GM18498 (cell line): ENCODE data around the gene WDR17.

Experiments used
- ATAC-seq: cut with Tn5 transposase; IDR thresholded peaks from one replicate; pipeline ENCODE4 v1.9.1; 2021; ENCODE audit warnings: mild to moderate bottlenecking, moderate library complexity; ENCODE audit not compliant: unreplicated experiment

WDR17 gene

DNA sequence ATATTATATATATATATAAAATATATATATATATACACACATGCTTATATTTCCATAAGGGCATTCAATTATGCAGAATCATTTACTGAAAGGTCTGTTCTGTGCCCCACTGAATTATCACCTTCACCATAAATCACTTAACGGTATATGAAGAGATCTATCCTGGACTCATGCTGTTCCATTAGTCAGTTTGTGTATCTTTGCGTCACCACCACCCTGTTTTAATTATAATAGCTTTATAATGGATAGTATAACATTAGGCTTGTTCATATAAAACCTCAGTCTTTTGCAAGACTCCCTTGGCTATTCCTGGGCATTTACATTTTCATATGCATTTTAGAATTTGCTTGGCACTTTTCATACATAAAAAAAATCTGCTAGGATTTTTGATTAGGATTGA is 19.1 kb downstream of the WDR17 start:
- no peak for ATAC-seq

DNA sequence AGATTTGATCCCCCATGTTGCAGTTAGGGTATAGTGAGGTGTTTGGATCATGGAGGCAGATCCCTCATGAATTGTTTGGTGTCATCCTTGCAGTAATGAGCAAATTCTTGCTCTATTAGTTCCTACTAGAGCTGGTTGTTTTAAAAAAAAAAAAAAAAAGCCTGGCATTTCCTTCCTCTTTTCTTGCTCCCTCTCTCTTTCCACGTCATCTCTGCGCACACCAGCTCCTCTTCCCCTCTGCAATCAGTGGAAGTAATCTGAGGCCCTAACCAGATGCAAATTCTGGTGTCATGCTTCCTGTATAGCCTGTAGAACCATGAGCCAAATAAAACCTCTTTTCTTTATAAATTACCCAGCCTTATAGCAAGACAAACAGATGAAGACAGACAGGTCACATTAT is 24.5 kb downstream of the WDR17 start:
- ATAC-seq = peak; percentile 78

DNA sequence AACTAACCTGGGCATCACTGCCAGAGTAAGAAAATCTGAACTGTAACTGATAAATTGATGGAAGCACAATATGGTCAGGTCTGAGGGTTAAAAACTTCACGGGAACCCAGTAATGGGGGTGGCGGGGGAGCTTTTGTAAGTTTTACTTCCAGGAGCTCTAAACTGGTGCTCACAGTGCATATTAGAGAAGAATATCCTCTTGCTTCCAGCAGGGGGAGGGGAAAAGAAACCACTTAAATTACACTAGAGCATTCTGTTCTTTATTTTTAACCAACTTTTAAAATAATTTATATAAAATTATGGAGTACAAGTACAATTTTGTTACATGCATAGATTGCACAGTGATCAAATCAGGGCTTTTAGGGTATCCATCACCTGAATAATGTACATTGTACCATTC is 33.7 kb downstream of the WDR17 start:
- ATAC-seq = no peak

DNA sequence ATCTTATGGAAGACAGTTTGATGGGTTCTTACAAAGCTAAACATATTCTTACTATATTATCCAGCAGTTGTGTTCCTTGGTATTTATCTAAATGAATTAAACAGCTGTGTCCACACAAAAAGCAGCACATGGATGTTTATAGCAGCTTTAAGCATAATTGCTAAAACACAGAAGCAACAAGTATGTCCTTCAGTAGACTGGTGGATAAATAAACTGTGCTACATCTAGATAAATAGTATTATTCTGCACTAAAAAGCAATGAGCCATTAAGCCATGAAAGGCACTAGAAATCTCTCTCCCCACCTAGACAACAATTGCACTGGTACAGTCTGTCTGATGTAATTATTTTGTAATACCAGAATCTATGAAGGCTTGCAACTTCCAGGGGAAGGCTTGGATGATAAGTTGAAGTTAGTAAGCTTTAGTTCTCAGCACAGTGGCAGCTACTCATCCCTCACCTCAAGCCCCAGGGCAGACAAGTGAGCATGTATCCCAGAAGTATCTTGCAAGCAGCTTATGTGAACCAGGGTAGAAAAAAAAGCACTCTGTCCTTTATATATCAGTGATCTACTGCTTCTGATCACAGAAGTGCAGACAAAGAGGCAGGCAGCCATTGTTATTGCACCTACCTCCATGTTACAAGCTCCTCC is 36.9 kb downstream of the WDR17 start:
- no peak for ATAC-seq

DNA sequence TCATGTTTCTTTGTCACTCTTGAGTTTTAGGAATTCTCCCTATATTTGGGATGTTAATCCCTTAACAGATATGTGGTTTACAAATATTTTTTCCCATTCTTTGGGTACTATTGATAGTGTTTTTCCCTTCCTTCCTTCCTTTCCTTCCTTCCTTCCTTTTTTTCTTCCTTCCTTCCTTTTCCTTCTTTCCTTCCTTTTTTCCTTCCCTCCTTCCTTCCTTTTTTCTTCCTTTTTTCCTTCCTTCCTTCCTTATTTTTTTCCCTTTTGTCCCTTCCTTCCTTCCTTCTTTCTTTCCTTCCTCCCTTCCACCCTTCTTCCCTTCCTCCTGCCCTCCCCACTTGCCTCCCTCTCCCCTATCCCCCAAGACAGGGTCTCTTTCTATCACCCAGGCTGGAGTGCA is 42.1 kb downstream of the WDR17 start:
- ATAC-seq = no peak

DNA sequence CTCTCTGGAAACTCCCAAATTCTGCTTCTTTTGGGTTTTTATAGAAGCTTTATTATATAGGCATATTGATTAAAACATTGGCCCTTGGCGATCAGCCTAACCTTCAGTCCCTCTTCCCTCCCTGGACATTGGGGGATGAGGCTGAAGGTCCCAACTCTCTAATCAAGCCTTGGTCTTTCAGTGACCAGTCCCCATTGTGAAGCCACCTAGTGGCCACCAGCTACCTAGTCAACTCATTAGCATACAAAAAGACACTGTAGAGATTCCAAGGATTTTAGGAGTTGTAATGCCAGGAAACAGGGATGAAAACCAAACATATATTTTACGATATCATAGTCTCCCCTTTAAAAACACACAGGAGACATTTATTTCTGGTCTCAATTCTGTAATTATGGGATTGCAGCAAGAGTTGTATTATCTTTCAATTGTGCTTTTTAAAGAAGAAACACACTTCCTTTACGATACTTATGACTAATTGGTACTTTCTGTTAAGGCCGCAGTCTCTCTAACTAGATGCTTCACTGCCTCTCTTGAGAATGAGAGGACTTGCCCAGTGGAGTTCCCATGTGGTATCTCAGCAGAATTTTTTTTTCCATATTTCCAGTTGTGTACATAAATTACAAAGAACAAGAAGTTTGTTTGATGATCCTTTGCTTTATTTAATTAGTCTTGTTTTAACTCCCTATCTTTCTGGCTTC is 58.2 kb downstream of the WDR17 start:
- peak; percentile 100 for ATAC-seq

DNA sequence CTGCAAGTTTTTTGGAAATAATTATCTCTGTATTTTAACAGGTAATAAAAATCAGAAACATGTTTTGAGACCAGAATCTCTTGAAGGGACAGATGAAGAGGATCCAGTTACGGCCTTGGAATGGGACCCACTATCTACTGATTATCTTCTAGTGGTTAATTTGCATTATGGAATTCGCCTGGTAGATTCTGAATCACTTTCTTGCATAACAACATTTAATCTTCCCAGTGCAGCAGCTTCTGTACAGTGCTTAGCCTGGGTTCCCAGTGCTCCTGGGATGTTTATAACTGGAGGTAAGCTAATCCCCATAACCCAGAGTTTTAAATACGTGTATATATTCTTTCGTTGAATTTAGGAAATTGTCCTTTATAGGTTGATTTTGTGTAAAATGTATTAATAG is 59.4 kb downstream of the WDR17 start:
- no peak for ATAC-seq

DNA sequence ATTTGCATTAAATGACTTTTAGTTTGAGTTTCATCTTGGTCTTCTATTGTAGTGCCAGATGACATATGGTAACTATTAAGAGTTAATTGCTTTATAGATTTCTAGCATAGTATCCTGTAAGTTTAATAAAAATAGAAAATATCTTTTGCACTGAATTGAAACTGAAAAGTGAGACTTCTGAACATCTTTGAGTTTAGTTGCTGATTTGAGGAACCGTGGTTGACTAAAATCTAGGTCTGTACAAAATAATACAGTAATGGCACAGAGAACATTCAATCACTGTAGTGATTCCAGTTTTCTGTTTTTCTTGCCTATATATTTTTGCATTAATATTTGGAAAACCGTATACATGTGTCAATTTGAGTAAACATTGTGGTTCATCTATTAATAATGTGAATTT is 69.0 kb downstream of the WDR17 start:
- peak; percentile 76 for ATAC-seq

DNA sequence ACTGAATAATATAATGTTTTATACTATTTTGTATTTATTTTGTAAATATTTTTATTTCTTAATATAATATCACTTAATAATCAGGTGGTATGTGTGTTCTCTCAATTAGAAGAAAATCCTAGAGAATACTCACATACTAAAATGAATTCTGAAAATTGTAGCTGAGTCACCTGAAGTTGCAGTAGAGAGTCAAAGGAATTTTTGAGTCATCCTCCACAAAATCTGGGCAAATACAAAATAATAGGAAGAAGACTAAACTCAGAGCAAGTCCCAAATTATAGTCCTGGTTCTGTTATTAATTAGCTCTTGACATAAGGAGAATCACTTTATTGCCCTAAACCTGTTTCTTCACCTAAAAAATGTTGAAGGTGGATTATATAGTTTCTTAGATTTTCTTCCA is 72.0 kb downstream of the WDR17 start:
- no peak for ATAC-seq

DNA sequence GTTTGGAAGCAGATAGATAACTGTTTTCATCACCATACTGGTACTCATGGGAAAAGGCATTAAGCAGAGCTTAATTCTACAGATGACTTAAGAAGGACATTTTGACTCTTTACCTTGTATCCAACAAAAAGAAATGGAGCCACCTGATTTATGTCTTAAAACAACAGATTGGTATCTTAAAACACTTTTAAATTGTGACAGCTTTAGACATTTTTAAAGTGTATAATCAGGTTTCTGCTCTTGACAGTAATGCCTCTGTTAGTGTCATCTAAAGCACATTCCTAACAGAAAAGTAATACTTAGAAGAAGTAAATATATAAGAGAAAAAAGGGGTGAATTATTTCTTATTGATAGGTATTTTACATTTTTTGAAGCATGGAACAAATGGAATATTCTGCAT is 73.9 kb downstream of the WDR17 start:
- no peak for ATAC-seq

DNA sequence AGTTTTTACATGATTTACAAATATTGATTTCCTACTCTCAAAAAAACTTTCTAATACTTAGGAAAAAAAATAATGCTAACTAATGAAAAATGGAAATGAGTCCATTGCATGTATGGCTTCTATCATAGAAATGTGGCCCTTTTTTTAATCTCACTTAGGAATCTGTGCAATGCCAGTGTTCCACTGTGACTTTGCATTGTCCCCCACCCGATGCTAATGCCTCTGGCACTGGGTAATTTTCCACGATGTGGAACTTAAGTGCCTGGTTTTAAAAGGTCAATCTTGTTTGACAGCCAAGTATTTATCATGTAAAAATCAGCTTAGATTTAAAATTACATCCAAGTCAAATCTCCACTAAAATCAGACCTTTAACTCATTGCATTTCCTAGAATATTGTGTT is 76.6 kb downstream of the WDR17 start:
- no peak for ATAC-seq

DNA sequence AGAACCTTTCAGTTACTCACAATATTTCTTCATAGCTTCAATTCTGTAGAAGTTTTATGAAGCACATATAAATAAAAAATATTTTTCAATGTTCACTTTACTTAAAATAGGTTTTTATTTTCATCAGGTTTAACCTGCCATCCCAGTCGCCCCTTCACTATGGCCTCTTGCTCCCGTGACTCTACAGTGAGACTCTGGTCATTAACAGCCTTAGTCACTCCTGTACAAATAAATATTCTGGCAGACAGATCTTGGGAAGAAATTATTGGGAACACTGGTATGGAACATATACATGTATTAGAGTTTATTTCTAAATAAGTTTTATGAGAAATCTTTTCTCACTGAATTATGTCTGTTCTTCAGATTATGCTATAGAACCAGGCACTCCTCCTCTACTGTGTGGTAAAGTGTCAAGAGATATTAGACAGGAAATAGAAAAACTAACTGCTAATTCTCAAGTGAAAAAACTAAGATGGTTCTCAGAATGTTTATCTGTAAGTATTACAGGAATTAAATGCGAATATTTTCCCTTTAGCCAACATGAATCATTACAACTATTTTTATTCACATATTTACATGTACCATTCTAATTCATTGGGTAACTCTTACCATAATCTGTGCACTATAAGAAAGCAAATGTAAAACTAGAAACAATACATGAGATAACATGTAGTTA is 84.2 kb downstream of the WDR17 start:
- no peak for ATAC-seq

DNA sequence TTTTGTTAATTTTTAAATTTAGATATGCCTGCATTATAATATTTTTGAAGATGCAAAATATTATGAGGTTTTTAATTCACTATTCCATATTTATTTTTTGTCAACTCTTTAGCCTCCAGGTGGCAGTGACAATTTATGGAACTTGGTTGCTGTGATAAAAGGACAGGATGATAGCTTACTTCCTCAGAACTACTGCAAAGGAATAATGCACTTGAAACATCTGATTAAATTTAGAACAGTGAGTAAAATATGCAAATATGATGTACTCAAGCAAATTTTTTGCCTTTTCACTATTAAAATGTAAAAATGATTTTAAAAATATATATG is 84.7 kb downstream of the WDR17 start:
- ATAC-seq = no peak

DNA sequence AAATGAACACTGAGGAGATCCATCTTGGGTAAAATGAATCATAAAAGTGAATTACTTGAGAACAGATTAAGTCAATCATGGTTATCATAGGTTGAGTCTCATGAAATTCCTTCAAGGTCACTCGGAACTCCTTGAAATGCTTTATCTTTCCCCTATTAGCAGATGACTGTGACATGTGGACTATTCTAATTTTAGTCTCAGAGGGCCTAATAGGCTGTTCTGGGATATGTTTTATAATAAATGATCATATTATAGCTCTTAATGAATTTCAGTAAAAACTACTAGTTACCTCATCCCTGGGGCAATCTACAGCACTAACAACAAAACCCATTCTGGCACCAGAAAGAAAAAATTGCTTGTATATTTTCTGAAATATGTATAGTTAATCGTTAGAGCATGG is 85.1 kb downstream of the WDR17 start:
- ATAC-seq = no peak

DNA sequence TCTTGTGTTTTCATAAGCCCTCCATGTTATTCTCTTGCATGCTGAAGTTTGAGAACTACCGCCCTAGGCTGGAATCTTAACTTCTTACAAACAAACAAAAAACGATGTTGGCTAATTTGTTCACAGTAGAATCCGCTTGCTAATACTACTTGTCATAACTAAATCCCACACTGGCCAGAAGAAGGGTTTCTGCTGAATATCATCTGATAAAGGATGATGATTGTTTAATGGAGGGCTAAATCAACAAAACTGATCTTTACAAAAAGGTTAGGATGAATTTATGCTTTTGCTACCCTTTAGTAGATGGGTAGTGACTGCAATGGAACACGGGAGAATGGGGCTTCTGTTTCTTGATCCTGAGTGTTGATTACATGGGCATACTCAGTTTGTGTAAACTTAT is 87.5 kb downstream of the WDR17 start:
- no peak for ATAC-seq

DNA sequence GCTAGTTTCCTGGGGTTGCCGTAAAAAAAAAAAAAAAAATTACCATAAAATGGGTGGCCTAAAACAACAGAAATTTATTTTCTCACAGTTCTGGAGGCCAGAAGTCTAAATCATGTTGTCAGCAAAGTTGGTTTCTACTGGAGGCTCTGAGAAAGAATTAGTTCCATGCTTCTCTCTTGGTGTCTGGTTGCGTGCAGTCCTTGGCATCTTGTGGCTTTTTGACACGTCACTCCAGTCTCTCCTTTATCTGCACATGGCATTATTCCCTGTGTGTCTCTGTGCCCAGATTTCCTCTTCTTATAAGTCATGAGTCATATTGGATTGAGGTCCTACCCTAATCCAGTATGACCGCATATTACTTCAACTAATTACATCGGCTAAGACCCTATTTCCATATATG is 91.0 kb downstream of the WDR17 start:
- ATAC-seq = no peak

DNA sequence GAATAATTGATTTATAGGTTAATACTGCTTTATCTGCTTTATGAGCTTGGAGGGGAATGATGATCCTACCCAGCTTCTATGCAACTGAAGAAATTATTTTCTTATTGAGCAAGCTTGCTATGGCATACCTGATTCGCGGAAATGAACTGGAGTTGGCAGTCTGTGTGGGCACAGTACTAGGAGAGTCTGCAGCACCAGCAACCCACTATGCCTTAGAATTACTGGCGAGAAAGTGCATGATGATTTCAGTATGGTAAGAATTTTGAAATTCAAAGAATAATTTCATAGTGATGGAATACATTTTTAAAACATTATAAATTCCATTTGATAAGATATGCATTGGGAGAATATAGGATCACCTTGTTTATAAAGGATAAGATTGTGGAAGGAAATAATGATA is 97.4 kb downstream of the WDR17 start:
- ATAC-seq = no peak

DNA sequence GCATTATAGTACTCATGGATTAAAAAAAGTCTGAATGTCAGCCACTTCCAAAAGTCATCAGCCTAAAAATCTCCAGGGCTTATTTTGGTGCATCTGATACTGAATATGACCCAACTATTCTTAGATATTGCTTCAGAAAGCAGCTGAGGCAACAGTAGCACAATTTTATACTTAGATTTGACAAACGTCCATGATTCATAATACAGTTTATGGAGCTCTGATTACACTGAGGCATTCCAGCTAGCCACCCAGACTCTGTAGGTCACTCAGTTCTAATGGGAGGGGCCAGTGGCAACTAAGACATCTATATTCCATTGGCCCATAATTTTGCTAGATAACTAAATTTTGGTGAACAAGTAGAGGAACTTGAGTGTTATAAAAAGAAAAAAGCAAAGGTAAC is 119.4 kb downstream of the WDR17 start:
- ATAC-seq = no peak

DNA sequence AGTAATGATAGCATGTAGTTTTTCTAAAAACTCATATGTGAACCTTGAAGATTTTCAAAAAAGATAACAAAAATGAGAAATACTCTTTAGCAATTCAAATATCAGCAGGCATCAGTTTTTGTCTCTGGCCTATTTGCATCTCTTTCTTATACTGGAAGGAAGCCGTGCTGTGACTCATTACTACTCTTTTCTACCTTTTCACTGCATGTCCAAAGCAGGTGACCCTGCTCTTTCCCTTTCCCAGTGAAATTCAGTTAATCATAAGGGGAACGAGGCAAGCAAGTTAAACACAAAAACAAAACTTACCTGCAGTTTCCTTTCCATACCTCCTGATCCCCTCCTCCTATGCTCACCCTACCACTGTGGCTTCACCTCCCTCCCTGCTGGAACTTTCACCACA is 120.4 kb downstream of the WDR17 start:
- no peak for ATAC-seq

DNA sequence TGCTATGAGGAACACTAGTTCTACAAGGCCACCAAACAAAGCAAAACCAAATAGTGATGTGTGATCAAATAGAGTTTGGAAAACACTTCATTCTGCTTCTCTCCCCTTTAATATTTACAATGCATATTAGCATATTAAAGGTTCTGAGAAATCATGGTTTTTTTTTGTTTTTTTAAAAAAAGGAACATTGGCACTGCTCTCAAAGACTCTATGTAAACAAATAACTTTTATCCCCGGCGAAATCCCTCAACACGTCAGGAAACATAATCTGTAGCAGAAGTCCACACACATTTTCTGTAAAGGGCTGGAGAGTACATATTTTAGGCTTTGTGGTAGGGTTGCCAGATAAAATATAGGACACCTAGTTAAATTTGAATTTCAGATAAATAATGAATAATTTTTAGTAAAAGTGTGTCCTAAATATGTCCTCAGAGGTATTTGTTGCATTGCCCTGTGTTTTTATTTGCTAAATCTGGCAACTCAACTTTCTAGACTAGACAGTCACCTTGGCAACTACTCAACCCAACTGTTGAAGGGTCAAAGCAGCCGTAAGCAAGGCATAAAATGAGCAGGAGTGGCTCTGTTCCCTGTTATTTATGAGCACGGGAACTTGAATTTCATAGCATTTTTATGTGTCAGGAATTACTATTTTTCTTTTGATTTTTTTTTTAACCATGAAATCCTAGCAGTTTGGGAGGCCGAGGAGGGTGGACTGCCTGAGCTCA is 121.2 kb downstream of the WDR17 start:
- no peak for ATAC-seq

DNA sequence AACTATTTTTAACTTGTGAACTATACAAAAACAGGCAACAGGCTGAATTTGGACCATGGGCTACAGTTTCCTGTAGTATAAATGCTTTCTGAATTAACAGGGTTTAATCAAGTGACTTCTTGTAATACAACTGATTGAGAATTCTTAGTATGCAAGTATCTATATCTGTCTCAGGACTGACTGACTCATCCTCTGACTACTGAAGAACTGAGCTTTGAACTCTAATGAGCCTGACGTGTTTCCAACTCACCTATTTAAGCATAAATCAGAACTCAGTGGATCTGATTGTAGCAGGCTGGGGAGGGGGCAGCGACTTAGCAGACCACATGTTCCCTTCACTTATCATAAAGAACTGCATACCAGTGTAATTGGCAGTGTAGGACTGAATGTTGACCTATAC is 122.0 kb downstream of the WDR17 start:
- no peak for ATAC-seq

DNA sequence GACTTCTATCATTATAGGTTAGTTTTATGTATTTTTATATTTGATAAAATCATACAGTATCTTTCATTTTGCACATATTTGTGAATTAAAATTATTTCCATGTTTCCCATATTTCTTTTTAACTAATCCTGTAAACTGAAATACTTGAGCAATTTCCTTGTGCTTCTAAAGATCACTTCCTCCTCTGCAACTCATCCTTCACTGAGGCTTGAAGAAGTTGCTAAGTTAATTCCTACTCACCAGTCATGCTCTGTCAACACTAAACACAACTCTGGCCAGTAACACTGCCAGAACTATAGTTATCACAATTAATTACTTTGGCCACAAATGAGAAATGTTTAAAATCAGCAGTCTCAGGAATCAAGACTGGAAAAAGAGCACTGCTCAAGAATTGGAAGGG is 123.0 kb downstream of the WDR17 start:
- no peak for ATAC-seq
